Smooth muscle cell (in vitro differentiated cells): ENCODE data around the gene TUBA1A. TPM values are rescaled to one million over a fixed set of nuclear protein-coding genes. Genes with fewer than 3 reads are reported as not detected.

Source experiments
- DNase-seq: peaks from one replicate; lab custom pipeline; 2025; ENCODE audit not compliant: unreplicated experiment; lab: John Stamatoyannopoulos, UW
- H2AFZ ChIP-seq: fragments of 200-600 bp; sonication (generic); 2 replicates; pipeline ENCODE4 v1.6.0; 2016; ENCODE audit warnings: antibody characterized with exemption, low read depth, mild to moderate bottlenecking
- H3F3A ChIP-seq: fragments of 200-600 bp; sonication (generic); 2 replicates; pipeline ENCODE4 v1.6.0; 2017; ENCODE audit warnings: antibody characterized with exemption, low read depth
- H3K27ac ChIP-seq: fragments of 200-600 bp; sonication (generic); 2 replicates; pipeline ENCODE4 v1.5.1; 2016; ENCODE audit warnings: low read depth, mild to moderate bottlenecking
- H3K27me3 ChIP-seq: fragments of 200-600 bp; sonication (generic); 2 replicates; pipeline ENCODE4 v1.6.1; 2016; ENCODE audit warnings: low read depth, mild to moderate bottlenecking
- H3K36me3 ChIP-seq: fragments of 200-600 bp; sonication (generic); 2 replicates; pipeline ENCODE4 v1.5.1; 2016; ENCODE audit warnings: low read depth
- H3K4me1 ChIP-seq: fragments of 200-600 bp; sonication (generic); 2 replicates; pipeline ENCODE4 v1.5.1; 2016; ENCODE audit warnings: low read depth
- H3K4me2 ChIP-seq: fragments of 200-600 bp; sonication (generic); 2 replicates; pipeline ENCODE4 v1.6.0; 2016; ENCODE audit warnings: mild to moderate bottlenecking
- H3K4me3 ChIP-seq: fragments of 200-600 bp; sonication (generic); 2 replicates; pipeline ENCODE4 v1.5.1; 2016; ENCODE audit warnings: mild to moderate bottlenecking
- H3K79me2 ChIP-seq: fragments of 200-600 bp; sonication (generic); 2 replicates; pipeline ENCODE4 v1.6.0; 2016; ENCODE audit warnings: low read depth, mild to moderate bottlenecking
- H3K9ac ChIP-seq: fragments of 200-600 bp; sonication (generic); 2 replicates; pipeline ENCODE4 v1.6.0; 2016; ENCODE audit warnings: low read depth
- H3K9me3 ChIP-seq: fragments of 200-600 bp; sonication (generic); replicated peaks from 2 replicates; pipeline ENCODE4 v1.5.1; 2016; ENCODE audit warnings: low read depth
- H4K20me1 ChIP-seq: fragments of 200-600 bp; sonication (generic); 2 replicates; pipeline ENCODE4 v1.6.0; 2016; ENCODE audit warnings: low read depth
- CTCF ChIP-seq: fragments of 200-600 bp; sonication (generic); IDR thresholded peaks from 2 replicates; pipeline ENCODE4 v1.5.1; 2017; ENCODE audit warnings: borderline replicate concordance, mild to moderate bottlenecking, antibody characterized with exemption; ENCODE audit not compliant: insufficient read depth, poor library complexity, severe bottlenecking
- whole genome bisulfite sequencing: methylation state at CpG from one replicate; pipeline ENCODE4 v1.1.7; 2016; ENCODE audit warnings: low lambda C conversion rate; 5-methylcytosine and 5-hydroxymethylcytosine counted together
- polyA plus RNA-seq: library from polyadenylated mRNA; unstranded; fragments of >200 nt; fragmentation: Nextera tagmentation; extraction: Ambion mirVana; gene quantifications from 2 replicates; pipeline ENCODE4 v1.2.1, GENCODE V29; 2016
- total RNA-seq: library from RNA; depleted of rRNA; stranded (reverse); fragments of >200 nt; gene quantifications from 2 replicates; pipeline ENCODE4 v1.2.3, GENCODE V29; 2014

TUBA1A gene
- total and polyA plus RNA-seq, 2 experiments from 2014 or later: 1,161 to 1,375 TPM

GRCh38 chr12:49232940-49233841, 44.3 kb upstream of the TUBA1A start:
- Histone ChIP-seq H3K4me3 (peak overlapping the region; percentile 29), H3K4me2 (peak overlapping the region; percentile 82)
- 52% methylated on average over 25 of the region's 25 CpGs for WGBS

GRCh38 chr12:49231878-49232655, 43.2 kb upstream of the TUBA1A start:
- no peaks in the 10 kb centered on the region for H3K36me3 ChIP-seq
- no peak for TF ChIP-seq CTCF
- H3F3A ChIP-seq: no peaks in the 10 kb centered on the region
- 70% methylated on average over 9 of the region's 9 CpGs for WGBS
- peaks cover 21% of the 10 kb centered on the region for H3K4me1 ChIP-seq
- H4K20me1 ChIP-seq: no peaks in the 10 kb centered on the region
- no peak overlapping the region for H3K4me3 ChIP-seq
- H2AFZ ChIP-seq: peak overlapping the region; percentile 89
- DNase-seq: no peak
- no peaks in the 10 kb centered on the region for H3K79me2 ChIP-seq
- no peaks in the 10 kb centered on the region for H3K27me3 ChIP-seq
- H3K4me2 ChIP-seq: peak overlapping the region; percentile 82
- H3K9me3 ChIP-seq: no peaks in the 10 kb centered on the region
- H3K27ac ChIP-seq: peak overlapping the region; percentile 73
- peak overlapping the region; percentile 67 for H3K9ac ChIP-seq

More at GRCh38 chr12:49232940-49233841, 44.3 kb upstream of the TUBA1A start:
- H3K27ac ChIP-seq: peak overlapping the region; percentile 73
- H4K20me1 ChIP-seq: no peaks in the 10 kb centered on the region
- no peaks in the 10 kb centered on the region for H3K9me3 ChIP-seq
- TF ChIP-seq CTCF: no peak
- no peaks in the 10 kb centered on the region for H3K79me2 ChIP-seq
- no peaks in the 10 kb centered on the region for H3F3A ChIP-seq
- peaks cover 21% of the 10 kb centered on the region for H3K4me1 ChIP-seq
- peak; percentile 14 for DNase-seq
- peak overlapping the region; percentile 89 for H2AFZ ChIP-seq
- H3K27me3 ChIP-seq: no peaks in the 10 kb centered on the region
- H3K9ac ChIP-seq: peak overlapping the region; percentile 67
- H3K36me3 ChIP-seq: no peaks in the 10 kb centered on the region

GRCh38 chr12:49230805-49231194, 41.9 kb upstream of the TUBA1A start:
- Histone ChIP-seq H3K4me1 (peaks cover 21% of the 10 kb centered on the region), H3K4me3 (no peak overlapping the region), H2AFZ (no peak overlapping the region), H3F3A (no peaks in the 10 kb centered on the region), H3K27ac (no peak overlapping the region), H3K9me3 (no peaks in the 10 kb centered on the region), H3K4me2 (no peak overlapping the region), H3K27me3 (no peaks in the 10 kb centered on the region), H4K20me1 (no peaks in the 10 kb centered on the region), H3K36me3 (no peaks in the 10 kb centered on the region), H3K9ac (no peak overlapping the region), H3K79me2 (no peaks in the 10 kb centered on the region)
- no peak for TF ChIP-seq CTCF
- DNase-seq: no peak
- 90% methylated on average over 3 of the region's 3 CpGs for WGBS
